IMR-90 (cell line): ENCODE data around the gene SESN3. TPM values are rescaled to one million over a fixed set of nuclear protein-coding genes. Genes with fewer than 3 reads are reported as not detected.

Source experiments
- ATAC-seq: fragments of 200-7000 bp; cut with Tn5 transposase; 2 replicates; pipeline ENCODE4 v1.9.1; 2020; ENCODE audit warnings: low read depth, mild to moderate bottlenecking, moderate library complexity
- BruUV-seq: library from RNA; stranded (reverse); fragments of 400-500 nt; replicated peaks from 2 replicates; lab custom pipeline; 2021; lab: Mats Ljungman, UMichigan
- CTCF ChIA-PET: fragments of 300-600 bp; formaldehyde crosslinking; extraction: SDS; loops from one replicate; lab custom pipeline; 2021; ENCODE audit warnings: antibody characterized with exemption; lab: Yijun Ruan, JAX
- POLR2A ChIA-PET: fragments of 300-600 bp; sonication (Branson Sonifier 250); formaldehyde crosslinking; loops from one replicate; lab custom pipeline; 2022; ENCODE audit warnings: antibody characterized with exemption; ENCODE audit not compliant: unreplicated experiment; lab: Charles Lee
- DNase-seq: peaks from one replicate; pipeline ENCODE4 v3.0.0; 2013
- H2AFZ ChIP-seq: replicated peaks from 2 replicates; pipeline ENCODE3; 2013; ENCODE audit warnings: low read length, mild to moderate bottlenecking; ENCODE audit not compliant: poor library complexity
- H2AK5ac ChIP-seq: 2 replicates; pipeline ENCODE4 v1.6.1; 2013; ENCODE audit warnings: low read depth, low read length, inconsistent platforms
- H2AK9ac ChIP-seq: replicated peaks from 2 replicates; pipeline ENCODE3; 2013; ENCODE audit warnings: mild to moderate bottlenecking, low read depth, low read length, moderate library complexity; ENCODE audit not compliant: poor library complexity
- H2BK120ac ChIP-seq: 2 replicates; pipeline ENCODE4 v1.6.1; 2013; ENCODE audit warnings: low read depth, low read length, inconsistent platforms
- H2BK15ac ChIP-seq: 3 replicates; pipeline ENCODE4 v1.6.1; 2013; ENCODE audit warnings: low read depth, low read length, inconsistent platforms
- H2BK20ac ChIP-seq: 2 replicates; pipeline ENCODE4 v1.6.1; 2013; ENCODE audit warnings: low read depth, mild to moderate bottlenecking, inconsistent platforms, low read length, moderate library complexity
- H2BK5ac ChIP-seq: 2 replicates; pipeline ENCODE4 v1.6.1; 2013; ENCODE audit warnings: mild to moderate bottlenecking, low read depth, low read length, inconsistent platforms; ENCODE audit not compliant: poor library complexity, severe bottlenecking
- H3K14ac ChIP-seq: replicated peaks from 2 replicates; pipeline ENCODE4 v1.6.1; 2013; ENCODE audit warnings: low read depth, low read length, inconsistent platforms
- H3K18ac ChIP-seq: 2 replicates; pipeline ENCODE4 v1.6.1; 2013; ENCODE audit warnings: low read depth, low read length, control low read depth
- H3K23ac ChIP-seq: 2 replicates; pipeline ENCODE4 v1.6.1; 2013; ENCODE audit warnings: low read depth, low read length, inconsistent platforms
- H3K27ac ChIP-seq: 2 replicates; pipeline ENCODE4 v1.5.1; 2013; ENCODE audit warnings: mild to moderate bottlenecking, control low read depth, low read length; ENCODE audit not compliant: insufficient read depth
- H3K27me3 ChIP-seq: 2 replicates; pipeline ENCODE4 v1.6.1; 2013; ENCODE audit warnings: low read length; ENCODE audit not compliant: control insufficient read depth, insufficient read depth
- H3K36me3 ChIP-seq: 2 replicates; pipeline ENCODE4 v1.6.1; 2013; ENCODE audit warnings: low read length, mixed read lengths; ENCODE audit not compliant: control insufficient read depth, insufficient read depth
- H3K4ac ChIP-seq: 2 replicates; pipeline ENCODE4 v1.6.1; 2013; ENCODE audit warnings: low read depth, low read length, inconsistent platforms
- H3K4me1 ChIP-seq: 2 replicates; pipeline ENCODE4 v1.6.1; 2013; ENCODE audit warnings: low read length, mixed read lengths; ENCODE audit not compliant: control insufficient read depth, insufficient read depth
- H3K4me2 ChIP-seq: 2 replicates; pipeline ENCODE4 v1.6.1; 2013; ENCODE audit warnings: low read depth, mild to moderate bottlenecking, control low read depth, low read length, moderate library complexity
- H3K4me3 ChIP-seq: 2 replicates; pipeline ENCODE4 v1.5.1; 2013; ENCODE audit warnings: low read depth, mild to moderate bottlenecking, control low read depth, low read length, moderate library complexity; ENCODE audit not compliant: insufficient read depth
- H3K56ac ChIP-seq: 2 replicates; pipeline ENCODE4 v1.6.1; 2013; ENCODE audit warnings: low read length, inconsistent platforms; ENCODE audit not compliant: insufficient read depth; ENCODE audit errors: extremely low read depth
- H3K79me1 ChIP-seq, 2 experiments: 2 replicates each; pipeline ENCODE4 v1.6.1; 2013; ENCODE audit warnings: low read length in 2 of 2, inconsistent platforms in 1 of 2, low read depth in 1 of 2
- H3K9ac ChIP-seq: 2 replicates; pipeline ENCODE4 v1.6.1; 2013; ENCODE audit warnings: low read depth, low read length, control low read depth
- H3K9me1 ChIP-seq: 2 replicates; pipeline ENCODE4 v1.6.1; 2013; ENCODE audit warnings: low read length, inconsistent platforms; ENCODE audit not compliant: insufficient read depth
- H3K9me3 ChIP-seq: 2 replicates; pipeline ENCODE4 v1.6.1; 2013; ENCODE audit warnings: low read length; ENCODE audit not compliant: control insufficient read depth, insufficient read depth
- H4K20me1 ChIP-seq: 2 replicates; pipeline ENCODE4 v1.6.1; 2013; ENCODE audit warnings: low read length, inconsistent platforms; ENCODE audit not compliant: insufficient read depth
- H4K5ac ChIP-seq: 2 replicates; pipeline ENCODE4 v1.6.1; 2013; ENCODE audit warnings: mild to moderate bottlenecking, low read depth, low read length, control low read depth
- H4K8ac ChIP-seq, 2 experiments: 2 replicates each; pipeline ENCODE4 v1.6.1; 2013; ENCODE audit warnings: low read depth in 2 of 2, low read length in 2 of 2, control low read depth in 1 of 2, inconsistent platforms in 1 of 2
- H4K91ac ChIP-seq: 2 replicates; pipeline ENCODE4 v1.6.1; 2013; ENCODE audit warnings: low read depth, low read length, inconsistent platforms; ENCODE audit not compliant: insufficient read depth
- BHLHE40 ChIP-seq: fragments of 150-350 bp; IDR thresholded peaks from 2 replicates; pipeline ENCODE4 v1.6.1; 2016; ENCODE audit warnings: mild to moderate bottlenecking, low read depth, low read length
- CEBPB ChIP-seq: IDR thresholded peaks from 2 replicates; pipeline ENCODE4 v1.6.1; 2012; ENCODE audit warnings: low read depth, low read length, improper control_type of control experiment
- CHD1 ChIP-seq: IDR thresholded peaks from 2 replicates; pipeline ENCODE4 v1.6.1; 2012; ENCODE audit warnings: low read depth, low read length, improper control_type of control experiment
- ELK1 ChIP-seq: fragments of 150-350 bp; IDR thresholded peaks from 2 replicates; pipeline ENCODE4 v1.6.1; 2016; ENCODE audit warnings: low read depth, mild to moderate bottlenecking, low read length, moderate library complexity, borderline replicate concordance
- FOS ChIP-seq: fragments of 150-350 bp; IDR thresholded peaks from 2 replicates; pipeline ENCODE4 v1.6.1; 2016; ENCODE audit warnings: low read depth, low read length
- MAFK ChIP-seq: IDR thresholded peaks from 2 replicates; pipeline ENCODE4 v1.6.1; 2012; ENCODE audit warnings: low read depth, low read length, improper control_type of control experiment
- MAZ ChIP-seq: IDR thresholded peaks from 2 replicates; pipeline ENCODE4 v1.6.1; 2012; ENCODE audit warnings: low read depth, mild to moderate bottlenecking, low read length, improper control_type of control experiment, moderate library complexity, borderline replicate concordance
- MXI1 ChIP-seq: IDR thresholded peaks from 2 replicates; pipeline ENCODE4 v1.6.1; 2012; ENCODE audit warnings: low read depth, mild to moderate bottlenecking, low read length, moderate library complexity, borderline replicate concordance
- NFE2L2 ChIP-seq: fragments of 150-350 bp; IDR thresholded peaks from 2 replicates; pipeline ENCODE4 v1.6.1; 2016; ENCODE audit warnings: low read depth, mild to moderate bottlenecking, low read length
- POLR2A ChIP-seq: IDR thresholded peaks from 2 replicates; pipeline ENCODE4 v1.6.1; 2012; ENCODE audit warnings: mild to moderate bottlenecking, low read depth, low read length
- RAD21 ChIP-seq: IDR thresholded peaks from 2 replicates; pipeline ENCODE4 v1.6.1; 2012; ENCODE audit warnings: low read length, improper control_type of control experiment
- RCOR1 ChIP-seq: IDR thresholded peaks from 2 replicates; pipeline ENCODE4 v1.6.1; 2012; ENCODE audit warnings: mild to moderate bottlenecking, low read length, improper control_type of control experiment; ENCODE audit not compliant: insufficient replicate concordance
- RFX5 ChIP-seq: IDR thresholded peaks from 2 replicates; pipeline ENCODE4 v1.8.0; 2012; ENCODE audit warnings: low read depth, mild to moderate bottlenecking, low read length, moderate library complexity
- SMC3 ChIP-seq: fragments of 150-350 bp; IDR thresholded peaks from 2 replicates; pipeline ENCODE4 v1.6.1; 2016; ENCODE audit warnings: low read depth, mild to moderate bottlenecking, antibody characterized with exemption, low read length, moderate library complexity
- USF2 ChIP-seq: fragments of 150-350 bp; IDR thresholded peaks from 2 replicates; pipeline ENCODE4 v1.6.1; 2017; ENCODE audit warnings: mild to moderate bottlenecking, antibody characterized with exemption, low read length, low read depth
- WGBS, 2 experiments: methylation state at CpG; one replicate each; pipeline versions ENCODE4 v1.1.5 to v1.1.7; 2013; ENCODE audit warnings: missing lambda C conversion rate in 2 of 2; ENCODE audit not compliant: insufficient read length in 1 of 2; ENCODE audit errors: extremely low coverage in 2 of 2; 5-methylcytosine and 5-hydroxymethylcytosine counted together
- dilution Hi-C: fragments of 300-500 bp; cut with HindIII; formaldehyde crosslinking; loops from one replicate; pipeline ENCODE4 v1.14.3; 2018; ENCODE audit warnings: low sequenced_read_pairs; ENCODE audit not compliant: unreplicated experiment
- in situ Hi-C: fragments of 300-500 bp; cut with MboI; formaldehyde crosslinking; loops from 3 replicates; pipeline ENCODE4 v1.14.3; 2019; ENCODE audit warnings: low sequenced_read_pairs, inconsistent platforms, mixed read lengths
- intact Hi-C: fragments of 100-400 bp; cut with micrococcal nuclease; formaldehyde crosslinking; loops from 2 replicates; pipeline ENCODE4 v1.10.0; 2022
- polyA plus RNA-seq, 3 experiments: library from polyadenylated mRNA; depleted of rRNA; stranded (reverse); fragments of >200 nt; gene quantifications; 2 replicates each; pipeline ENCODE4 v1.2.3, GENCODE V29; 2012; ENCODE audit warnings: low replicate concordance in 1 of 3
- total RNA-seq: library from RNA; depleted of rRNA; stranded (reverse); fragments of >200 nt; gene quantifications from 2 replicates; pipeline ENCODE4 v1.2.3, GENCODE V29; 2012
- TF ChIP-seq, protein P1 (sequence below): conservative IDR thresholded peaks from 2 replicates; pipeline ENCODE4 v1.5.1; 2012; ENCODE audit warnings: mild to moderate bottlenecking, low read depth, low read length, improper control_type of control experiment

SESN3 gene
- total and polyA plus RNA-seq, 2 of the 4 experiments (the other 2 are of a cell fraction), result 2.0 to 7.7 TPM

- ChIA-PET POLR2A (no interaction called here), CTCF (interaction anchor here (0.7 kb wide), 1 partner anchor 1793 kb away, joined by 4 read pairs; no protein-coding TSS in a partner anchor)
- BruUV-seq, result no TSS peak
- Histone ChIP-seq H3K4ac (no peak overlapping the region), H2BK120ac (no peak overlapping the region), H3K9me1 (no peaks in the 10 kb centered on the region), H2AFZ (no peak overlapping the region), H4K8ac (no peak overlapping the region), H3K4me1 (no peaks in the 10 kb centered on the region), H3K27me3 (no peaks in the 10 kb centered on the region), H3K4me2 (no peak overlapping the region), H3K4me3 (no peak overlapping the region), H2AK9ac (no peak overlapping the region), H3K27ac (no peak overlapping the region), H3K23ac (no peak overlapping the region), H3K18ac (no peak overlapping the region), H3K56ac (no peak overlapping the region), H3K79me1 (no peaks in the 10 kb centered on the region), H4K20me1 (no peaks in the 10 kb centered on the region), H4K5ac (no peak overlapping the region), H2AK5ac (no peak overlapping the region), H3K9ac (no peak overlapping the region), H3K9me3 (no peaks in the 10 kb centered on the region), H4K91ac (no peak overlapping the region), H3K14ac (no peak overlapping the region), H2BK5ac (no peak overlapping the region), H2BK15ac (no peak overlapping the region), H2BK20ac (no peak overlapping the region), H3K36me3 (no peaks in the 10 kb centered on the region)
- dilution Hi-C loops, result no loop called here
- TF ChIP-seq CHD1 (no peak), RAD21 (no peak), RFX5 (no peak), SMC3 (no peak), MXI1 (no peak), USF2 (no peak), POLR2A (no peak), RCOR1 (no peak), NFE2L2 (no peak), MAFK (no peak), BHLHE40 (no peak), MAZ (no peak), ELK1 (no peak), CEBPB (no peak), FOS (no peak)
- TF ChIP-seq, protein P1, sequence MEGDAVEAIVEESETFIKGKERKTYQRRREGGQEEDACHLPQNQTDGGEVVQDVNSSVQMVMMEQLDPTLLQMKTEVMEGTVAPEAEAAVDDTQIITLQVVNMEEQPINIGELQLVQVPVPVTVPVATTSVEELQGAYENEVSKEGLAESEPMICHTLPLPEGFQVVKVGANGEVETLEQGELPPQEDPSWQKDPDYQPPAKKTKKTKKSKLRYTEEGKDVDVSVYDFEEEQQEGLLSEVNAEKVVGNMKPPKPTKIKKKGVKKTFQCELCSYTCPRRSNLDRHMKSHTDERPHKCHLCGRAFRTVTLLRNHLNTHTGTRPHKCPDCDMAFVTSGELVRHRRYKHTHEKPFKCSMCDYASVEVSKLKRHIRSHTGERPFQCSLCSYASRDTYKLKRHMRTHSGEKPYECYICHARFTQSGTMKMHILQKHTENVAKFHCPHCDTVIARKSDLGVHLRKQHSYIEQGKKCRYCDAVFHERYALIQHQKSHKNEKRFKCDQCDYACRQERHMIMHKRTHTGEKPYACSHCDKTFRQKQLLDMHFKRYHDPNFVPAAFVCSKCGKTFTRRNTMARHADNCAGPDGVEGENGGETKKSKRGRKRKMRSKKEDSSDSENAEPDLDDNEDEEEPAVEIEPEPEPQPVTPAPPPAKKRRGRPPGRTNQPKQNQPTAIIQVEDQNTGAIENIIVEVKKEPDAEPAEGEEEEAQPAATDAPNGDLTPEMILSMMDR, result no peak
- no peak for DNase-seq
- intact Hi-C loops, result no loop called here
- in situ Hi-C loops, result no loop called here
- no peak for ATAC-seq
- 90% methylated on average over 2 of the region's 2 CpGs; no CpG with 5 or more reads in 1 of the 2 experiments for WGBS, 2 experiments
These were observed 111.5 kb downstream of the SESN3 start for GRCh38 chr11:95119361-95120060.
